Immature natural killer cell (primary cell): ENCODE measurements around the gene TRIO. TPM values are rescaled to one million over a fixed set of nuclear protein-coding genes. Genes with fewer than 3 reads are reported as not detected.

Experiments used
- DNase-seq, 3 donors: peaks; one replicate each; pipeline ENCODE4 v3.0.0; 2022; ENCODE audit warnings: mixed read lengths in 1 of 3
- H3K27ac Mint-ChIP-seq, 6 donors: one replicate each; pipeline ENCODE4 v1.8.0; 2020; ENCODE audit warnings: mixed read lengths in 6 of 6, mild to moderate bottlenecking in 5 of 6, inconsistent platforms in 4 of 6, moderate library complexity in 3 of 6
- H3K27me3 Mint-ChIP-seq, 3 donors: one replicate each; pipeline ENCODE4 v1.8.0; 2020 to 2021; ENCODE audit warnings: low read depth in 3 of 3, mild to moderate bottlenecking in 3 of 3, mixed read lengths in 3 of 3, moderate library complexity in 3 of 3, inconsistent platforms in 1 of 3
- H3K36me3 Mint-ChIP-seq, 3 donors: one replicate each; pipeline ENCODE4 v1.8.0; 2020; ENCODE audit warnings: mixed read lengths in 3 of 3, inconsistent platforms in 2 of 3, mild to moderate bottlenecking in 2 of 3
- H3K4me1 Mint-ChIP-seq, 2 donors: one replicate each; pipeline ENCODE4 v1.8.0; 2020; ENCODE audit warnings: inconsistent platforms in 2 of 2, mild to moderate bottlenecking in 2 of 2, mixed read lengths in 2 of 2, moderate library complexity in 1 of 2
- H3K4me3 Mint-ChIP-seq, 5 donors: one replicate each; pipeline ENCODE4 v1.8.0; 2020; ENCODE audit warnings: mild to moderate bottlenecking in 5 of 5, mixed read lengths in 5 of 5, inconsistent platforms in 3 of 5, moderate library complexity in 3 of 5
- H3K9me3 Mint-ChIP-seq, 6 donors: one replicate each; pipeline ENCODE4 v1.8.0; 2020; ENCODE audit warnings: mild to moderate bottlenecking in 6 of 6, mixed read lengths in 6 of 6, inconsistent platforms in 4 of 6, moderate library complexity in 3 of 6
- polyA plus RNA-seq, 3 donors: library from polyadenylated mRNA; unstranded; fragments of 300-500 nt; fragmentation: Illumina TruSeq; gene quantifications; one replicate each; pipeline ENCODE4 v1.2.3, GENCODE V29; 2021

Gene TRIO
- polyA plus RNA-seq, 3 donors from 2014 or later: 0.70 to 2.3 (median 1.2) TPM

- DNase-seq: no peak
- Mint-ChIP-seq H3K9me3 (no peaks in the 10 kb centered on the region), H3K4me1 (peaks cover 13 to 20% of the 10 kb centered on the region in 2 donors), H3K4me3 (peak overlapping the region in 1 of 5 donors; percentile 25), H3K27me3 (peaks cover 0 to 2% (median 0%) of the 10 kb centered on the region in 3 donors), H3K36me3 (peaks cover 0 to 9% (median 3%) of the 10 kb centered on the region in 3 donors), H3K27ac (peak overlapping the region in 1 of 6 donors; percentile 77)
Observed at GRCh38 chr5:14330729-14331385, 187.7 kb downstream of the TRIO start.

DNA sequence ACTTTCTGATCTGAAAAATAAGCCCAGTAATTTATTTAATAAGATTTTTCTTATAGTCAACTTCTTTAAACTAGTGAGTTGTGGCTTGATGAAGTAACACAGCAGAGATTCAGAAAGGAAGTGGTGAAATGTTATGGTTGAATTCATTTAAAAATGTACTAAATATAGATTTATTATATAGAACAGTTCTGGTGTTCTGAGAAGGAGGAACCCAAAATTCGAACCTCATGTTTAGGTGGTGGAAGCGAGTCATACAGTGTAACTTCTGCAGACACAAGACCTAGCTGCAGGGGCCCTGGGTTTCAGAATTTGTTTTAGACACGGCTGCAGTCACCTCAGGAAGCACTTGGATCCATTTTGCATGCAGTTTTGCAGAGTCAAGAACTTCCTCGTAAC, 188.2 kb downstream of the TRIO start:
- Mint-ChIP-seq H3K4me1 (peaks cover 13 to 20% of the 10 kb centered on the region in 2 donors), H3K27me3 (peaks cover 0 to 2% (median 0%) of the 10 kb centered on the region in 3 donors), H3K36me3 (peaks cover 2 to 11% (median 3%) of the 10 kb centered on the region in 3 donors), H3K4me3 (peak overlapping the region in 3 of 5 donors; percentile 2 to 25 (median 17)), H3K9me3 (no peaks in the 10 kb centered on the region), H3K27ac (no peak overlapping the region)
- no peak for DNase-seq

DNA sequence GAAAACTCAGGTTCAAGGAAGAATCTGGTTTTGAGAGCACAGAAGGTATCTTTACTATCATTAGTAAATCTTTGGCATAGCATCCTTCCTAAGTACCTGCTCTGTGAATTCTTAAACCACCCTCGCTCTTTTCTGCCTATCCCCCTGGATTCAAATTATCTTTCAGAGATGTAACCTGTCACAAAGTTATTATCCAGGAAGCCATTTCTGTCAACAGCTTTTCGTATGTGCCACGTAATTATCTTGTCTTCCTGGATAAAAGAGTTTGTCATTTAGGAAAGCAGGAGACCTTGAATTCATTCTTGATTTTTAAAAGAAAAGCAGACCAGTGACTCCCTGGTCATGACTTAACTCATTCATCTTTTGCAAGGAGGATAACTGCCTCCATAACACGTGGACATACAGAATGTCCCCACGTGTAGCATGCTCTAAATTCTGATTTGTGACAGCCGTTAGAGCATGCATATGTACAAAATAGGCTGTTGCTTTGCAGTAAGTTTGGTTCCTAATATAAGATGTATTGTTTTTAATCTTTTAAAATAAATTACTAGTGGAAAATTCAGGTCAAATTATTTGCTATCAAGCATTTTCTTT, 189.0 kb downstream of the TRIO start:
- no peak for DNase-seq
- Mint-ChIP-seq H3K9me3 (no peaks in the 10 kb centered on the region), H3K36me3 (peaks cover 3 to 16% (median 8%) of the 10 kb centered on the region in 3 donors), H3K27ac (no peak overlapping the region), H3K4me3 (peak overlapping the region in 1 of 5 donors; percentile 17), H3K4me1 (peaks cover 13 to 20% of the 10 kb centered on the region in 2 donors), H3K27me3 (peaks cover 0 to 2% (median 0%) of the 10 kb centered on the region in 3 donors)

DNA sequence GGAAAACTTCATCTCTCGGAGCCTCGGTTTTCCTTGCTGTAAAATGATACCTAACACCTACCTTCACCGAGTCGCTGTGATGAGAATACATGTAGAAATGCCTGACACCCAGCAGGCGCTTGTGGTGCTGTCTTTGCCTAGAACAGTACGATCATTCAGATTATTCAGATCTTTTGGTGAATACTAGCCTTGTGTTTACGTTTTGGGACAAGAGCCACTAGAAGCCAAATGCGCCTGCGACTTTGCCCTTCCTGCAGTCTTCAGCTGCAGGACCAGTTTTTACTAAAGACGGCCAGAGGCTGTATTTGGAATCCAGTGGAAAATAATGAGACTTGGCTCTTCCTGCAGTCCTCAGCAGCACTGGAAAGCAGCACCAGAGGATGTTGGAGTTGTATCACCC, 189.6 kb downstream of the TRIO start:
- Mint-ChIP-seq H3K4me1 (peaks cover 13 to 20% of the 10 kb centered on the region in 2 donors), H3K27me3 (peaks cover 0 to 2% (median 0%) of the 10 kb centered on the region in 3 donors), H3K36me3 (peaks cover 3 to 19% (median 8%) of the 10 kb centered on the region in 3 donors), H3K27ac (no peak overlapping the region), H3K9me3 (no peaks in the 10 kb centered on the region), H3K4me3 (no peak overlapping the region)
- no peak for DNase-seq

- no peak for DNase-seq
- Mint-ChIP-seq H3K4me1 (no peaks in the 10 kb centered on the region), H3K36me3 (peaks cover 11 to 31% (median 13%) of the 10 kb centered on the region in 3 donors), H3K4me3 (no peak overlapping the region), H3K27ac (no peak overlapping the region), H3K27me3 (peaks cover 0 to 2% (median 0%) of the 10 kb centered on the region in 3 donors), H3K9me3 (no peaks in the 10 kb centered on the region)
Observed at GRCh38 chr5:14337593-14337992, 194.5 kb downstream of the TRIO start.

DNA sequence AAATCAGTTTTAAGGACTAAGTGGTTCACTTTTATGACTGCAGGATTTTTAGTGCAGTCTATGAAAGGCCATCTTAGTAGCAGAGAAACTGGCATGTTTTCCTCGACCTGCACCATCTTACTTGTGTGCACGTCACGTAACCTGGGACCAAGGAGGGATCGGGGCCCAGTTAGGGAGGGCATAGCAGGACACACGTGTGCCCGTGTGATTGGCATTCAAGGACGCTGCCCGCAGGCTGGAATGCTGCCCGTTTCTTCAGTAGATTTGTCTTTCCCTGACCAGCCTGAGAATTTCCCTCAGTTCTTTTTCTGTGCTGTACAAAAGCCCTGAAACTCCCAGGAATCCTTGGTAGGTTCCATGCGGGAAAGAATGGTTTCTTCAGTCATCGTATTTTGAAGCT, 196.3 kb downstream of the TRIO start:
- no peaks in the 10 kb centered on the region for H3K9me3 Mint-ChIP-seq
- no peak overlapping the region for H3K4me3 Mint-ChIP-seq
- peaks cover 0 to 2% (median 0%) of the 10 kb centered on the region in 3 donors for H3K27me3 Mint-ChIP-seq
- no peak for DNase-seq
- H3K4me1 Mint-ChIP-seq: no peaks in the 10 kb centered on the region
- H3K27ac Mint-ChIP-seq: no peak overlapping the region
- H3K36me3 Mint-ChIP-seq: peaks cover 8 to 25% (median 13%) of the 10 kb centered on the region in 3 donors

GRCh38 chr5:14341571-14342230, 198.6 kb downstream of the TRIO start:
- DNase-seq: no peak
- no peak overlapping the region for H3K4me3 Mint-ChIP-seq
- H3K36me3 Mint-ChIP-seq: peaks cover 8 to 29% (median 8%) of the 10 kb centered on the region in 3 donors
- peak overlapping the region in 1 of 6 donors; percentile 6 for H3K27ac Mint-ChIP-seq
- H3K9me3 Mint-ChIP-seq: no peaks in the 10 kb centered on the region
- H3K27me3 Mint-ChIP-seq: no peaks in the 10 kb centered on the region
- no peaks in the 10 kb centered on the region for H3K4me1 Mint-ChIP-seq

DNA sequence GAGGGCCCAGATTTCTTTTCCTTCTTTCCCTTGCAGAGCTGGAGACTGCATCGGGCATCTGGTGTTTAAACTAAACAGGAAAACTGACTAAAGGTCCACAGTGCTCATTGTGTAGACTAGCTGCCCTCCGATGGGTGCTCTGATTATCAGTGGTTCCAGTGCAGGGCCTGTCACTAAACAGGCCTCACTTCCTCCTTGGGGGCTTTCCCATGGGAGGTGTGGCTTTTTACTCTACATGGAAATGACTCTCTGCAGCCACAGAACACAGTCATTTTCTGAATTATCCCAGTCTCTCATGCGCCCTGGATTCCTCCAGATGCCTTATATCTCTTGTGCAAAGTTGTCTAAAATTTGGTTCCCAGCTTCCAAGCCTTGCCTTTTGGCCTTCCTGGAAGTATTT, 199.2 kb downstream of the TRIO start:
- no peaks in the 10 kb centered on the region for H3K27me3 Mint-ChIP-seq
- peak overlapping the region in 2 of 6 donors; percentile 6 to 57 for H3K27ac Mint-ChIP-seq
- H3K36me3 Mint-ChIP-seq: peaks cover 5 to 26% (median 8%) of the 10 kb centered on the region in 3 donors
- H3K4me3 Mint-ChIP-seq: no peak overlapping the region
- H3K4me1 Mint-ChIP-seq: no peaks in the 10 kb centered on the region
- no peak for DNase-seq
- H3K9me3 Mint-ChIP-seq: no peaks in the 10 kb centered on the region

- no peaks in the 10 kb centered on the region for H3K4me1 Mint-ChIP-seq
- H3K27me3 Mint-ChIP-seq: peaks cover 0 to 3% (median 0%) of the 10 kb centered on the region in 3 donors
- no peak overlapping the region for H3K4me3 Mint-ChIP-seq
- peaks cover 2 to 20% (median 4%) of the 10 kb centered on the region in 3 donors for H3K36me3 Mint-ChIP-seq
- DNase-seq: no peak
- H3K27ac Mint-ChIP-seq: no peak overlapping the region
- H3K9me3 Mint-ChIP-seq: no peaks in the 10 kb centered on the region
Observed at GRCh38 chr5:14343376-14343775, 200.2 kb downstream of the TRIO start.

GRCh38 chr5:14347522-14347921, 204.4 kb downstream of the TRIO start:
- H3K4me1 Mint-ChIP-seq: no peaks in the 10 kb centered on the region
- DNase-seq: no peak
- H3K9me3 Mint-ChIP-seq: no peaks in the 10 kb centered on the region
- no peak overlapping the region for H3K4me3 Mint-ChIP-seq
- H3K27ac Mint-ChIP-seq: peak overlapping the region in 1 of 6 donors; percentile 19
- peaks cover 0 to 9% (median 0%) of the 10 kb centered on the region in 3 donors for H3K36me3 Mint-ChIP-seq
- H3K27me3 Mint-ChIP-seq: peaks cover 0 to 3% (median 0%) of the 10 kb centered on the region in 3 donors

GRCh38 chr5:14348142-14348541, 205.0 kb downstream of the TRIO start:
- no peak for DNase-seq
- peaks cover 0 to 3% (median 0%) of the 10 kb centered on the region in 3 donors for H3K27me3 Mint-ChIP-seq
- no peak overlapping the region for H3K27ac Mint-ChIP-seq
- no peak overlapping the region for H3K4me3 Mint-ChIP-seq
- H3K9me3 Mint-ChIP-seq: no peaks in the 10 kb centered on the region
- H3K36me3 Mint-ChIP-seq: peaks cover 0 to 9% (median 0%) of the 10 kb centered on the region in 3 donors
- H3K4me1 Mint-ChIP-seq: no peaks in the 10 kb centered on the region

DNA sequence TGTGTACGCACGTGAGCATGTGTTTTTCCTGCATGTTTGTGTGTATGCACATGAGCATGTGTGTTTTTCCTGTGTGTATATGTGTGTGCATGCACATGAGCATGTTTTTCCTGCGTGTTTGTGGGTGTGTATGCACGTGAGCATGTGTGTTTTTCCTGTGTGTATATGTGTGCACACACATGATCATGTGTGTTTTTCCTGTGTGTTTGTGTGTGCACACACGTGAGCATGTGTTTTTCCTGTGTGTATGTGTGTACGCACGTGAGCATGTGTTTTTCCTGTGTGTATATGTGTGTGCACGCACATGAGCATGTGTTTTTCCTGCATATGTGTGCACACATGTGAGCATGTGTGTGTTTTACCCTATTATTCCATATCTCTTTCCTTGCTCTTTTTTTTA, 205.9 kb downstream of the TRIO start:
- Mint-ChIP-seq H3K4me1 (no peaks in the 10 kb centered on the region), H3K4me3 (no peak overlapping the region)

DNA sequence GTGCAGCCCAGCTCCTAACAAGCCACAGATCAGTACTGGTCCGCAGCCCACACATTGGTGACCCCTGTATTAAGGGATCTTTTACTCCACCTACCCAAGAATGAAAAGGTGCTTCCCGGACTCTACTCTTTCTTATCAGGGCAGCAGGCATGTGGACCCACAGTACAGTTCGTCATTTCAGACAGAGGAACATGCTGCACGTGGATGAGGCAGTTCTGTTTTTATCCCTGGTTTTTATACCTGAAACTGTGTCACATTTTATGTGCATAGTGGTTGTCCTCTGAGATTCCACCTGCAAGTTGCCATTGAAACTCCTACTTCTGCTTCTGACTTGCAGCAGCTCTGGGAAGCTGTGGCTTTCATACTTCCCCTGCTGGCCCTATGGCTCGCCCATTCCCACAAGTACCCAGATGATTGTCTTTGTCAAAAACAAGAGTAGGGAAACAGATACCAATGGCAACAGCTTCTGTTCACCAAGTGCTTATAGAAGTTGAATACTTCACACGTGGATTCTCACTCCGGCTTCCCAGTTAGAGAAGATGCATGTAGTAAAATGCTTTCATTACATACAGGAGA, 208.0 kb downstream of the TRIO start:
- no peak overlapping the region for H3K27ac Mint-ChIP-seq
- peaks cover 0 to under 1% of the 10 kb centered on the region in 2 donors for H3K4me1 Mint-ChIP-seq
- no peaks in the 10 kb centered on the region for H3K9me3 Mint-ChIP-seq
- no peak for DNase-seq
- H3K27me3 Mint-ChIP-seq: peaks cover 0 to 3% (median 0%) of the 10 kb centered on the region in 3 donors
- no peaks in the 10 kb centered on the region for H3K36me3 Mint-ChIP-seq
- H3K4me3 Mint-ChIP-seq: no peak overlapping the region

More for the DNA sequence above, 205.9 kb downstream of the TRIO start:
- Mint-ChIP-seq H3K9me3 (no peaks in the 10 kb centered on the region), H3K36me3 (peaks cover 0 to 9% (median 0%) of the 10 kb centered on the region in 3 donors), H3K27ac (peak overlapping the region in 1 of 6 donors; percentile 19), H3K27me3 (peaks cover 0 to 3% (median 0%) of the 10 kb centered on the region in 3 donors)
- no peak for DNase-seq
